ENCODE measurements around the gene RPS6KA2.
A peak's percentile ranks its signal among the peaks of the same experiment; 100 is the strongest.

RPS6KA2 gene

GRCh38 chr6:166633732-166634535, 6.9 kb upstream of the RPS6KA2 start:
- no peak for DNase-seq

GRCh38 chr6:166632731-166633130, 5.7 kb upstream of the RPS6KA2 start:
- DNase-seq = no peak

- no peak for DNase-seq
These were observed 3.4 kb upstream of the RPS6KA2 start for GRCh38 chr6:166630462-166630861.

GRCh38 chr6:166629628-166630027, 2.6 kb upstream of the RPS6KA2 start:
- no peak for DNase-seq

GRCh38 chr6:166627875-166628801, 1.1 kb upstream of the RPS6KA2 start:
- peak; percentile 10 to 36 (median 20) for DNase-seq

GRCh38 chr6:166626177-166627032, 646 bp downstream of the RPS6KA2 start:
- peak in 1 of 4 experiments; percentile 11 for DNase-seq

GRCh38 chr6:166625356-166625755, 1.7 kb downstream of the RPS6KA2 start:
- DNase-seq = no peak

- DNase-seq = no peak
These were observed 2.8 kb downstream of the RPS6KA2 start for GRCh38 chr6:166624275-166624674.

- DNase-seq = no peak
These were observed 3.7 kb downstream of the RPS6KA2 start for GRCh38 chr6:166623318-166623717.

GRCh38 chr6:166621114-166621540, 5.9 kb downstream of the RPS6KA2 start:
- no peak for DNase-seq

- no peak for DNase-seq
These were observed 6.5 kb downstream of the RPS6KA2 start for GRCh38 chr6:166620478-166621113.

GRCh38 chr6:166619912-166620311, 7.1 kb downstream of the RPS6KA2 start:
- DNase-seq = no peak

GRCh38 chr6:166618866-166619761, 7.9 kb downstream of the RPS6KA2 start:
- DNase-seq = no peak

GRCh38 chr6:166618251-166618650, 8.8 kb downstream of the RPS6KA2 start:
- DNase-seq = no peak

GRCh38 chr6:166617359-166617758, 9.7 kb downstream of the RPS6KA2 start:
- DNase-seq = no peak

- no peak for DNase-seq
These were observed 10.5 kb downstream of the RPS6KA2 start for GRCh38 chr6:166616261-166617238.

GRCh38 chr6:166615059-166615770, 11.8 kb downstream of the RPS6KA2 start:
- no peak for DNase-seq

GRCh38 chr6:166614589-166614988, 12.5 kb downstream of the RPS6KA2 start:
- DNase-seq = no peak

GRCh38 chr6:166614171-166614583, 12.9 kb downstream of the RPS6KA2 start:
- no peak for DNase-seq

Measured in activated CD4-positive, CD25-positive, alpha-beta regulatory T cell (primary cell).